ENCODE data around the gene MACO1.

Gene MACO1

GRCh38 chr1:25469177-25469576 is 38.5 kb downstream of the MACO1 start:
- H3K36me3 ChIP-seq (ENCODE audit: control insufficient read depth, insufficient read depth, low read length) = no peaks in the 10 kb centered on the region
- H3K4me1 ChIP-seq = no peaks in the 10 kb centered on the region
- TF ChIP-seq, protein P1, sequence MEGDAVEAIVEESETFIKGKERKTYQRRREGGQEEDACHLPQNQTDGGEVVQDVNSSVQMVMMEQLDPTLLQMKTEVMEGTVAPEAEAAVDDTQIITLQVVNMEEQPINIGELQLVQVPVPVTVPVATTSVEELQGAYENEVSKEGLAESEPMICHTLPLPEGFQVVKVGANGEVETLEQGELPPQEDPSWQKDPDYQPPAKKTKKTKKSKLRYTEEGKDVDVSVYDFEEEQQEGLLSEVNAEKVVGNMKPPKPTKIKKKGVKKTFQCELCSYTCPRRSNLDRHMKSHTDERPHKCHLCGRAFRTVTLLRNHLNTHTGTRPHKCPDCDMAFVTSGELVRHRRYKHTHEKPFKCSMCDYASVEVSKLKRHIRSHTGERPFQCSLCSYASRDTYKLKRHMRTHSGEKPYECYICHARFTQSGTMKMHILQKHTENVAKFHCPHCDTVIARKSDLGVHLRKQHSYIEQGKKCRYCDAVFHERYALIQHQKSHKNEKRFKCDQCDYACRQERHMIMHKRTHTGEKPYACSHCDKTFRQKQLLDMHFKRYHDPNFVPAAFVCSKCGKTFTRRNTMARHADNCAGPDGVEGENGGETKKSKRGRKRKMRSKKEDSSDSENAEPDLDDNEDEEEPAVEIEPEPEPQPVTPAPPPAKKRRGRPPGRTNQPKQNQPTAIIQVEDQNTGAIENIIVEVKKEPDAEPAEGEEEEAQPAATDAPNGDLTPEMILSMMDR (IDR thresholded peaks at IDR 0.05) = no peak
- H3K4me2 ChIP-seq (ENCODE audit: low read length) = no peak overlapping the region
- H3K9me3 ChIP-seq (ENCODE audit: control insufficient read depth, low read length) = no peaks in the 10 kb centered on the region
- no peak overlapping the region for H2AFZ ChIP-seq
- no peak overlapping the region for H3K4me3 ChIP-seq (ENCODE audit: low read depth, low read length)
- no peaks in the 10 kb centered on the region for H3K27me3 ChIP-seq (ENCODE audit: control insufficient read depth, insufficient read depth, low read length)
- no peak overlapping the region for H3K27ac ChIP-seq
- peaks cover 13% of the 10 kb centered on the region for H3K79me2 ChIP-seq
- no peak overlapping the region for H3K9ac ChIP-seq

- no peaks in the 10 kb centered on the region for H3K36me3 ChIP-seq (ENCODE audit: control insufficient read depth, insufficient read depth, low read length)
- H3K27me3 ChIP-seq (ENCODE audit: control insufficient read depth, insufficient read depth, low read length) = no peaks in the 10 kb centered on the region
- no peak overlapping the region for H3K9ac ChIP-seq
- H3K27ac ChIP-seq = no peak overlapping the region
- H3K4me1 ChIP-seq = no peaks in the 10 kb centered on the region
- TF ChIP-seq, protein P1 (IDR thresholded peaks at IDR 0.05) = no peak
- no peak overlapping the region for H3K4me2 ChIP-seq (ENCODE audit: low read length)
- H3K79me2 ChIP-seq = peaks cover 8% of the 10 kb centered on the region
- H2AFZ ChIP-seq = no peak overlapping the region
- H3K4me3 ChIP-seq (ENCODE audit: low read depth, low read length) = no peak overlapping the region
- no peaks in the 10 kb centered on the region for H3K9me3 ChIP-seq (ENCODE audit: control insufficient read depth, low read length)
Observed at GRCh38 chr1:25472471-25472870, 41.8 kb downstream of the MACO1 start.

GRCh38 chr1:25473653-25474225 is 43.0 kb downstream of the MACO1 start:
- no peaks in the 10 kb centered on the region for H3K9me3 ChIP-seq (ENCODE audit: control insufficient read depth, low read length)
- H3K27me3 ChIP-seq (ENCODE audit: control insufficient read depth, insufficient read depth, low read length) = no peaks in the 10 kb centered on the region
- no peak overlapping the region for H3K9ac ChIP-seq
- H3K4me3 ChIP-seq (ENCODE audit: low read depth, low read length) = no peak overlapping the region
- H3K79me2 ChIP-seq = peaks cover 6% of the 10 kb centered on the region
- no peak overlapping the region for H3K4me2 ChIP-seq (ENCODE audit: low read length)
- H3K27ac ChIP-seq = no peak overlapping the region
- no peak overlapping the region for H2AFZ ChIP-seq
- H3K36me3 ChIP-seq (ENCODE audit: control insufficient read depth, insufficient read depth, low read length) = no peaks in the 10 kb centered on the region
- H3K4me1 ChIP-seq = no peaks in the 10 kb centered on the region
- TF ChIP-seq, protein P1 (IDR thresholded peaks at IDR 0.05) = no peak

- Histone ChIP-seq H3K27ac (no peak overlapping the region), H3K4me1 (no peaks in the 10 kb centered on the region)
Observed at GRCh38 chr1:25474439-25475047, 43.8 kb downstream of the MACO1 start.

More at GRCh38 chr1:25474439-25475047, 43.8 kb downstream of the MACO1 start:
- Histone ChIP-seq H3K79me2 (peaks cover 6% of the 10 kb centered on the region), H3K27me3 (ENCODE audit: control insufficient read depth, insufficient read depth, low read length) (no peaks in the 10 kb centered on the region), H3K4me2 (ENCODE audit: low read length) (no peak overlapping the region), H3K36me3 (ENCODE audit: control insufficient read depth, insufficient read depth, low read length) (no peaks in the 10 kb centered on the region), H3K9ac (no peak overlapping the region), H3K4me3 (ENCODE audit: low read depth, low read length) (no peak overlapping the region), H2AFZ (no peak overlapping the region), H3K9me3 (ENCODE audit: control insufficient read depth, low read length) (no peaks in the 10 kb centered on the region)
- TF ChIP-seq, protein P1 (IDR thresholded peaks at IDR 0.05) = no peak

Data from parathyroid adenoma (tissue), 2 donors.